ENCODE results near the gene TSGA10IP. TPM values are rescaled to one million over a fixed set of nuclear protein-coding genes. Genes with fewer than 3 reads are reported as not detected.
A peak's percentile ranks its signal among the peaks of the same experiment; 100 is the strongest.

The TSGA10IP gene
- total RNA-seq, 1 donor = not detected

DNA sequence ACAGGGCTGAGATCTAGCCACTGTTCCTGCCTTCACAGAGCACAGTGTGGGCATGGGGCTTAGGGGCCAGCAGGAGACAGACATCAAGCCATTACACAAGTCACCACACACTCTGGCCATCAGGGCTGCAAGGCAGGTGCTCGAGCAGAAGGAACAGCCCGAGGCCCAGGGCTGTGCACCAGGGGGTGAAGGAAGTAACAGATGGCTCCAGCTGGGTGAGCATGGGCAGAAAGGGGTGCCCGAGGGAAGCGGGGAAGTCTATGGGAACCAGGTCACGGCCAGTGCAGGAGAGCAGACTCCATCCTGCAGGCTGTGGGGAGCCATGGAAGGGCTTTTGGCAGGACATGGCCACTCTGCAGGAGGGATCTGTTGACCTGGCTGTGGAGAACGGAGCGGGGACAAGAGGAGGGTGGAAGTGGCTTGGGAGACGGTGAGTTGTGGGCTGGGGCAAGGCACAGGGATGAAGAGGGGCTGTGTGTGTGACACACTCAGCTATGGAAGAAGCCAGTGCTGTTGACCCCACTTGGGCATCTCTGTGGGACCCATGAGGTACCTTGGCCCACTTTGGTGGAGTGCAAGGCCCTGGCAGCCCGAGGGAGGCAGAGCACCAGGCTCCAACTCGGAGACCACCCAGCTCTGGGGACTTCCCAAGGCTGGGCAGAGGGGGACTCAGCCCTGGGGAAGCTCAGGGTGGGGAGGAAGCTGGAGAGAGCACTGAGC, 30.0 kb upstream of the TSGA10IP start:
- no peak overlapping the region for H2AFZ ChIP-seq (ENCODE audit: low read length)
- TF ChIP-seq, protein P1, sequence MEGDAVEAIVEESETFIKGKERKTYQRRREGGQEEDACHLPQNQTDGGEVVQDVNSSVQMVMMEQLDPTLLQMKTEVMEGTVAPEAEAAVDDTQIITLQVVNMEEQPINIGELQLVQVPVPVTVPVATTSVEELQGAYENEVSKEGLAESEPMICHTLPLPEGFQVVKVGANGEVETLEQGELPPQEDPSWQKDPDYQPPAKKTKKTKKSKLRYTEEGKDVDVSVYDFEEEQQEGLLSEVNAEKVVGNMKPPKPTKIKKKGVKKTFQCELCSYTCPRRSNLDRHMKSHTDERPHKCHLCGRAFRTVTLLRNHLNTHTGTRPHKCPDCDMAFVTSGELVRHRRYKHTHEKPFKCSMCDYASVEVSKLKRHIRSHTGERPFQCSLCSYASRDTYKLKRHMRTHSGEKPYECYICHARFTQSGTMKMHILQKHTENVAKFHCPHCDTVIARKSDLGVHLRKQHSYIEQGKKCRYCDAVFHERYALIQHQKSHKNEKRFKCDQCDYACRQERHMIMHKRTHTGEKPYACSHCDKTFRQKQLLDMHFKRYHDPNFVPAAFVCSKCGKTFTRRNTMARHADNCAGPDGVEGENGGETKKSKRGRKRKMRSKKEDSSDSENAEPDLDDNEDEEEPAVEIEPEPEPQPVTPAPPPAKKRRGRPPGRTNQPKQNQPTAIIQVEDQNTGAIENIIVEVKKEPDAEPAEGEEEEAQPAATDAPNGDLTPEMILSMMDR (IDR thresholded peaks at IDR 0.05; ENCODE audit: extremely low read depth, low read depth, low read length) = no peak
- peaks cover 74% of the 10 kb centered on the region for H3K4me1 ChIP-seq (ENCODE audit: insufficient read depth, low read length)
- H4K20me1 ChIP-seq (ENCODE audit: insufficient read depth, low read length) = no peaks in the 10 kb centered on the region
- peaks cover 47% of the 10 kb centered on the region for H3K79me2 ChIP-seq (ENCODE audit: insufficient read depth, low read length)
- peaks cover 7% of the 10 kb centered on the region for H3K36me3 ChIP-seq (ENCODE audit: insufficient read depth, low read length)
- DNase-seq (ENCODE audit: insufficient read length, low spot score, missing footprints) = peak; percentile 88
- no peaks in the 10 kb centered on the region for H3K27me3 ChIP-seq (ENCODE audit: insufficient read depth, low read length)
- peak overlapping the region; percentile 82 for H3K4me2 ChIP-seq (ENCODE audit: insufficient read depth, low read length)
- H3K4me3 ChIP-seq (ENCODE audit: insufficient read depth, low read length) = peak overlapping the region; percentile 27
- H3K27ac ChIP-seq (ENCODE audit: low read depth, low read length) = peak overlapping the region; percentile 95
- H3K9me3 ChIP-seq (ENCODE audit: low read depth, low read length) = no peaks in the 10 kb centered on the region

- TF ChIP-seq, protein P1 (IDR thresholded peaks at IDR 0.05; ENCODE audit: extremely low read depth, low read depth, low read length) = no peak
- Histone ChIP-seq H3K27ac (ENCODE audit: low read depth, low read length) (peak overlapping the region; percentile 95), H3K27me3 (ENCODE audit: insufficient read depth, low read length) (no peaks in the 10 kb centered on the region), H4K20me1 (ENCODE audit: insufficient read depth, low read length) (no peaks in the 10 kb centered on the region), H3K4me1 (ENCODE audit: insufficient read depth, low read length) (peaks cover 80% of the 10 kb centered on the region), H3K4me3 (ENCODE audit: insufficient read depth, low read length) (peak overlapping the region; percentile 37), H2AFZ (ENCODE audit: low read length) (no peak overlapping the region), H3K9me3 (ENCODE audit: low read depth, low read length) (no peaks in the 10 kb centered on the region), H3K36me3 (ENCODE audit: insufficient read depth, low read length) (peaks cover 10% of the 10 kb centered on the region), H3K4me2 (ENCODE audit: insufficient read depth, low read length) (peak overlapping the region; percentile 82), H3K79me2 (ENCODE audit: insufficient read depth, low read length) (peaks cover 53% of the 10 kb centered on the region)
- DNase-seq (ENCODE audit: insufficient read length, low spot score, missing footprints) = peak; percentile 99
These were observed 29.4 kb upstream of the TSGA10IP start for GRCh38 chr11:65915821-65916251.

- peak overlapping the region; percentile 82 for H3K4me2 ChIP-seq (ENCODE audit: insufficient read depth, low read length)
- no peaks in the 10 kb centered on the region for H3K9me3 ChIP-seq (ENCODE audit: low read depth, low read length)
- peaks cover 15% of the 10 kb centered on the region for H3K36me3 ChIP-seq (ENCODE audit: insufficient read depth, low read length)
- H4K20me1 ChIP-seq (ENCODE audit: insufficient read depth, low read length) = no peaks in the 10 kb centered on the region
- H2AFZ ChIP-seq (ENCODE audit: low read length) = no peak overlapping the region
- no peaks in the 10 kb centered on the region for H3K27me3 ChIP-seq (ENCODE audit: insufficient read depth, low read length)
- peak; percentile 50 for DNase-seq (ENCODE audit: insufficient read length, low spot score, missing footprints)
- H3K27ac ChIP-seq (ENCODE audit: low read depth, low read length) = peak overlapping the region; percentile 95
- H3K79me2 ChIP-seq (ENCODE audit: insufficient read depth, low read length) = peaks cover 59% of the 10 kb centered on the region
- TF ChIP-seq, protein P1 (IDR thresholded peaks at IDR 0.05; ENCODE audit: extremely low read depth, low read depth, low read length) = no peak
- H3K4me1 ChIP-seq (ENCODE audit: insufficient read depth, low read length) = peaks cover 80% of the 10 kb centered on the region
- H3K4me3 ChIP-seq (ENCODE audit: insufficient read depth, low read length) = peak overlapping the region; percentile 37
These were observed 28.9 kb upstream of the TSGA10IP start for GRCh38 chr11:65916391-65916790.

DNA sequence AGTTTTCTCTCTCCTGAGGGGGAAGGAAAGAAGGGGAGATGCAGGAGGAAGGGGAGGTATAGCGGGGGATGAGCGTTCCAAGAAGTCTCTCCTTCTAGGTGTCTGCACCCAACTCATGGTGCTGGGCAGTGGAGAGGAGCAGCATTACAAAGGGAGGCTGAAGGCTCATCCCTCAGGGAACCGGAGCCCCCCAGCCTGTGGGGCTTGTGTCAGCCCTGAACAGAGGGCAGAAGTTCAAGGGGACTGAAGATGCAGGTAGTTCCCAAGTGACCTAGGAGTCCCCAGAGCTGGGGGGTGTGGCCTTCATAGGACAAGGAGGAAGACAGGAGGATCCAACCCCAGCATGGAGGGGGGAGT, 28.2 kb upstream of the TSGA10IP start:
- Histone ChIP-seq H3K79me2 (ENCODE audit: insufficient read depth, low read length) (peaks cover 63% of the 10 kb centered on the region), H3K4me1 (ENCODE audit: insufficient read depth, low read length) (peaks cover 74% of the 10 kb centered on the region), H3K4me3 (ENCODE audit: insufficient read depth, low read length) (peak overlapping the region; percentile 88), H3K27ac (ENCODE audit: low read depth, low read length) (peak overlapping the region; percentile 95), H3K4me2 (ENCODE audit: insufficient read depth, low read length) (peak overlapping the region; percentile 82), H4K20me1 (ENCODE audit: insufficient read depth, low read length) (no peaks in the 10 kb centered on the region), H3K36me3 (ENCODE audit: insufficient read depth, low read length) (peaks cover 18% of the 10 kb centered on the region), H3K27me3 (ENCODE audit: insufficient read depth, low read length) (no peaks in the 10 kb centered on the region), H2AFZ (ENCODE audit: low read length) (no peak overlapping the region), H3K9me3 (ENCODE audit: low read depth, low read length) (no peaks in the 10 kb centered on the region)
- DNase-seq (ENCODE audit: insufficient read length, low spot score, missing footprints) = peak; percentile 54
- TF ChIP-seq, protein P1 (IDR thresholded peaks at IDR 0.05; ENCODE audit: extremely low read depth, low read depth, low read length) = no peak

Measured in osteoblast (primary cell).